Measurements from ENCODE around the gene ZNF710. TPM values are rescaled to one million over a fixed set of nuclear protein-coding genes. Genes with fewer than 3 reads are reported as not detected.
A peak's percentile ranks its signal among the peaks of the same experiment; 100 is the strongest.

The ZNF710 gene
- total and polyA plus RNA-seq, 9 of the 15 experiments (the other 6 are each of a cell fraction or from before 2014, with no cell fraction given) = 0.56 to 14.2 (median 5.2) TPM

DNA sequence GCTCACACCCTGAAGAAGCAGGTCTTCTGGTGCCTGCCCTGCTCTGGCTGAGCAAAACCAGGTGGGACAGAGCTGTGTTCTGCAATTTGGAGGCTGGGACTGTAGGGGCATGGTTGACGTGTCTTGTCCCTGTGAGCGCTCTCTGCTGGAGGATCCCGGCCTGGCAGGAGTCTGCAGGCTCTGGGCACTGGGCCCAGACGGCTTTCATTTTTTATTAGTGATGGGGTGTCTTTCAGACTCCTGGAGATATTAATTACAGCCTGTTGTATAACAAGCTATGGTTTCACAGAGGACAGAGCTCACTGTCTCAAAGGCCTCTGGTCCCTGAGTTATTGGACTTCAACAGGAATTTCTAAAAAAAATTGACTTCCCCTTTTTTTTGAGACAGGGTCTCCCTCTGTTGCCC lies 29.5 kb upstream of the ZNF710 start (continued):
- TF ChIP-seq RFX5 (IDR thresholded peaks at IDR 0.05; ENCODE audit: low read depth, low read length) = no peak
- TF ChIP-seq ZNF778 (CRISPR knock-in tag; IDR thresholded peaks at IDR 0.05) = no peak
- no peak for TF ChIP-seq MIER1 (IDR thresholded peaks at IDR 0.05; ENCODE audit: low read depth)
- TF ChIP-seq SRSF7 (optimal IDR thresholded peaks at IDR 0.05; ENCODE audit: low read depth, low read length) = no peak
- no peak for TF ChIP-seq XRCC4 (IDR thresholded peaks at IDR 0.05; ENCODE audit: extremely low read depth, insufficient read depth, insufficient read length)
- TF ChIP-seq NFIC (IDR thresholded peaks at IDR 0.05) = peak; percentile 45; the same call in 1 of the 2 replicates
- TF ChIP-seq, protein P1, sequence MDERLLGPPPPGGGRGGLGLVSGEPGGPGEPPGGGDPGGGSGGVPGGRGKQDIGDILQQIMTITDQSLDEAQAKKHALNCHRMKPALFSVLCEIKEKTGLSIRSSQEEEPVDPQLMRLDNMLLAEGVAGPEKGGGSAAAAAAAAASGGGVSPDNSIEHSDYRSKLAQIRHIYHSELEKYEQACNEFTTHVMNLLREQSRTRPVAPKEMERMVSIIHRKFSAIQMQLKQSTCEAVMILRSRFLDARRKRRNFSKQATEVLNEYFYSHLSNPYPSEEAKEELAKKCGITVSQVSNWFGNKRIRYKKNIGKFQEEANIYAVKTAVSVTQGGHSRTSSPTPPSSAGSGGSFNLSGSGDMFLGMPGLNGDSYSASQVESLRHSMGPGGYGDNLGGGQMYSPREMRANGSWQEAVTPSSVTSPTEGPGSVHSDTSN (CRISPR knock-in tag; IDR thresholded peaks at IDR 0.05; ENCODE audit: low read depth) = no peak
- TF ChIP-seq, protein P1 (tag; conservative IDR thresholded peaks at IDR 0.05; ENCODE audit: low read depth) = peak; percentile 51
- TF ChIP-seq KDM1A (IDR thresholded peaks at IDR 0.05) = no peak
- TF ChIP-seq, protein P2, sequence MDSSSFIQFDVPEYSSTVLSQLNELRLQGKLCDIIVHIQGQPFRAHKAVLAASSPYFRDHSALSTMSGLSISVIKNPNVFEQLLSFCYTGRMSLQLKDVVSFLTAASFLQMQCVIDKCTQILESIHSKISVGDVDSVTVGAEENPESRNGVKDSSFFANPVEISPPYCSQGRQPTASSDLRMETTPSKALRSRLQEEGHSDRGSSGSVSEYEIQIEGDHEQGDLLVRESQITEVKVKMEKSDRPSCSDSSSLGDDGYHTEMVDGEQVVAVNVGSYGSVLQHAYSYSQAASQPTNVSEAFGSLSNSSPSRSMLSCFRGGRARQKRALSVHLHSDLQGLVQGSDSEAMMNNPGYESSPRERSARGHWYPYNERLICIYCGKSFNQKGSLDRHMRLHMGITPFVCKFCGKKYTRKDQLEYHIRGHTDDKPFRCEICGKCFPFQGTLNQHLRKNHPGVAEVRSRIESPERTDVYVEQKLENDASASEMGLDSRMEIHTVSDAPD (CRISPR knock-in tag; IDR thresholded peaks at IDR 0.05) = no peak
- TF ChIP-seq, protein P3, sequence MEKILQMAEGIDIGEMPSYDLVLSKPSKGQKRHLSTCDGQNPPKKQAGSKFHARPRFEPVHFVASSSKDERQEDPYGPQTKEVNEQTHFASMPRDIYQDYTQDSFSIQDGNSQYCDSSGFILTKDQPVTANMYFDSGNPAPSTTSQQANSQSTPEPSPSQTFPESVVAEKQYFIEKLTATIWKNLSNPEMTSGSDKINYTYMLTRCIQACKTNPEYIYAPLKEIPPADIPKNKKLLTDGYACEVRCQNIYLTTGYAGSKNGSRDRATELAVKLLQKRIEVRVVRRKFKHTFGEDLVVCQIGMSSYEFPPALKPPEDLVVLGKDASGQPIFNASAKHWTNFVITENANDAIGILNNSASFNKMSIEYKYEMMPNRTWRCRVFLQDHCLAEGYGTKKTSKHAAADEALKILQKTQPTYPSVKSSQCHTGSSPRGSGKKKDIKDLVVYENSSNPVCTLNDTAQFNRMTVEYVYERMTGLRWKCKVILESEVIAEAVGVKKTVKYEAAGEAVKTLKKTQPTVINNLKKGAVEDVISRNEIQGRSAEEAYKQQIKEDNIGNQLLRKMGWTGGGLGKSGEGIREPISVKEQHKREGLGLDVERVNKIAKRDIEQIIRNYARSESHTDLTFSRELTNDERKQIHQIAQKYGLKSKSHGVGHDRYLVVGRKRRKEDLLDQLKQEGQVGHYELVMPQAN (IDR thresholded peaks at IDR 0.05; ENCODE audit: borderline replicate concordance) = no peak
- no peak for TF ChIP-seq HSF4 (CRISPR knock-in tag; IDR thresholded peaks at IDR 0.05; ENCODE audit: borderline replicate concordance)
- TF ChIP-seq, protein P4, sequence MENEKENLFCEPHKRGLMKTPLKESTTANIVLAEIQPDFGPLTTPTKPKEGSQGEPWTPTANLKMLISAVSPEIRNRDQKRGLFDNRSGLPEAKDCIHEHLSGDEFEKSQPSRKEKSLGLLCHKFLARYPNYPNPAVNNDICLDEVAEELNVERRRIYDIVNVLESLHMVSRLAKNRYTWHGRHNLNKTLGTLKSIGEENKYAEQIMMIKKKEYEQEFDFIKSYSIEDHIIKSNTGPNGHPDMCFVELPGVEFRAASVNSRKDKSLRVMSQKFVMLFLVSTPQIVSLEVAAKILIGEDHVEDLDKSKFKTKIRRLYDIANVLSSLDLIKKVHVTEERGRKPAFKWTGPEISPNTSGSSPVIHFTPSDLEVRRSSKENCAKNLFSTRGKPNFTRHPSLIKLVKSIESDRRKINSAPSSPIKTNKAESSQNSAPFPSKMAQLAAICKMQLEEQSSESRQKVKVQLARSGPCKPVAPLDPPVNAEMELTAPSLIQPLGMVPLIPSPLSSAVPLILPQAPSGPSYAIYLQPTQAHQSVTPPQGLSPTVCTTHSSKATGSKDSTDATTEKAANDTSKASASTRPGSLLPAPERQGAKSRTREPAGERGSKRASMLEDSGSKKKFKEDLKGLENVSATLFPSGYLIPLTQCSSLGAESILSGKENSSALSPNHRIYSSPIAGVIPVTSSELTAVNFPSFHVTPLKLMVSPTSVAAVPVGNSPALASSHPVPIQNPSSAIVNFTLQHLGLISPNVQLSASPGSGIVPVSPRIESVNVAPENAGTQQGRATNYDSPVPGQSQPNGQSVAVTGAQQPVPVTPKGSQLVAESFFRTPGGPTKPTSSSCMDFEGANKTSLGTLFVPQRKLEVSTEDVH (IDR thresholded peaks at IDR 0.05; ENCODE audit: low read depth, partially characterized antibody) = no peak
- TF ChIP-seq, protein P5, sequence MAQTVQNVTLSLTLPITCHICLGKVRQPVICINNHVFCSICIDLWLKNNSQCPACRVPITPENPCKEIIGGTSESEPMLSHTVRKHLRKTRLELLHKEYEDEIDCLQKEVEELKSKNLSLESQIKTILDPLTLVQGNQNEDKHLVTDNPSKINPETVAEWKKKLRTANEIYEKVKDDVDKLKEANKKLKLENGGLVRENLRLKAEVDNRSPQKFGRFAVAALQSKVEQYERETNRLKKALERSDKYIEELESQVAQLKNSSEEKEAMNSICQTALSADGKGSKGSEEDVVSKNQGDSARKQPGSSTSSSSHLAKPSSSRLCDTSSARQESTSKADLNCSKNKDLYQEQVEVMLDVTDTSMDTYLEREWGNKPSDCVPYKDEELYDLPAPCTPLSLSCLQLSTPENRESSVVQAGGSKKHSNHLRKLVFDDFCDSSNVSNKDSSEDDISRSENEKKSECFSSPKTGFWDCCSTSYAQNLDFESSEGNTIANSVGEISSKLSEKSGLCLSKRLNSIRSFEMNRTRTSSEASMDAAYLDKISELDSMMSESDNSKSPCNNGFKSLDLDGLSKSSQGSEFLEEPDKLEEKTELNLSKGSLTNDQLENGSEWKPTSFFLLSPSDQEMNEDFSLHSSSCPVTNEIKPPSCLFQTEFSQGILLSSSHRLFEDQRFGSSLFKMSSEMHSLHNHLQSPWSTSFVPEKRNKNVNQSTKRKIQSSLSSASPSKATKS (CRISPR knock-in tag; IDR thresholded peaks at IDR 0.05) = no peak
- TF ChIP-seq ZNF707 (CRISPR knock-in tag; conservative IDR thresholded peaks at IDR 0.05) = no peak
- peak; percentile 36; the same call in 1 of the 2 replicates for TF ChIP-seq ATF1 (CRISPR knock-in tag; IDR thresholded peaks at IDR 0.05)
- peak; percentile 78 for TF ChIP-seq ATF1 (tag; IDR thresholded peaks at IDR 0.05)
- no peak for TF ChIP-seq ELF1 (tag; IDR thresholded peaks at IDR 0.05)

Measured in K562 (cell line).